Fibroblast of mammary gland (primary cell): Measurements from ENCODE around the gene LRMDA.

Source experiments
- DNase-seq: peaks from one replicate; pipeline ENCODE4 v3.0.0-alpha.2; 2010; ENCODE audit warnings: low read depth
- H3K4me3 ChIP-seq: 2 replicates; pipeline ENCODE4 v1.5.1; 2011; ENCODE audit warnings: low read depth, mild to moderate bottlenecking, low read length, moderate library complexity; ENCODE audit not compliant: control insufficient read depth
- CTCF ChIP-seq: conservative IDR thresholded peaks from 2 replicates; pipeline ENCODE4 v1.5.1; 2011; ENCODE audit warnings: low read depth, low read length, inconsistent platforms; ENCODE audit not compliant: control insufficient read depth, insufficient read depth

LRMDA gene

GRCh38 chr10:76086761-76087639, 655.6 kb downstream of the LRMDA start:
- TF ChIP-seq CTCF = peak; percentile 77
- peak; percentile 95 for DNase-seq
- no peak overlapping the region for H3K4me3 ChIP-seq

GRCh38 chr10:76088008-76088407, 656.6 kb downstream of the LRMDA start:
- DNase-seq = no peak
- H3K4me3 ChIP-seq = no peak overlapping the region
- no peak for TF ChIP-seq CTCF

GRCh38 chr10:76088980-76089379, 657.6 kb downstream of the LRMDA start:
- no peak overlapping the region for H3K4me3 ChIP-seq
- no peak for DNase-seq
- no peak for TF ChIP-seq CTCF

GRCh38 chr10:76089556-76090180, 658.2 kb downstream of the LRMDA start:
- no peak overlapping the region for H3K4me3 ChIP-seq
- TF ChIP-seq CTCF = no peak
- no peak for DNase-seq

- H3K4me3 ChIP-seq = no peak overlapping the region
- no peak for DNase-seq
- no peak for TF ChIP-seq CTCF
Observed at GRCh38 chr10:76091926-76092325, 660.5 kb downstream of the LRMDA start.

GRCh38 chr10:76106611-76107010, 675.2 kb downstream of the LRMDA start:
- TF ChIP-seq CTCF = no peak
- no peak for DNase-seq
- no peak overlapping the region for H3K4me3 ChIP-seq
